ENCODE data around the gene PDE7B.

PDE7B gene

DNA sequence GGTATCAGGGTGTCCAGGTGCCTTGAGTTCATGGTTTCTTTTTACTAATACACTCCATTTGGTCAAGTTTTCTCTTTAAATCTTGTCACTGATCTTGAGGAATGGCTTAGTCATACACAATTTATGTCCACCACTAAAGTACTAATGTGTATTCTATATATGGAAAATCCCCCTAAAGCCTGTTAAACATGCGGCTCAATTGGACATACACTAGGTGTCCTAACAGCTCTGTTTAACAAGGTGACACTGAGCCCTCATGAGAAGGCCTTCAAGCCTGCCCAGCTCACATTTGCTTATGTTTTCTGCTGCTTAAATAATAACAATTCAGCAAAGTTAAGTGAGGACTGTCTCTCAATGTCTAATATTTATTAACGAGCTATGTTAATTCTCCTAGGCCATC lies 31.5 kb downstream of the PDE7B start:
- Histone ChIP-seq H3K9me3 (ENCODE audit: low read length) (no peaks in the 10 kb centered on the region), H3K27me3 (ENCODE audit: insufficient read depth, low read length) (no peaks in the 10 kb centered on the region), H3K4me1 (ENCODE audit: insufficient read depth, low read length, severe bottlenecking) (no peaks in the 10 kb centered on the region), H3K9ac (ENCODE audit: low read length) (no peak overlapping the region), H3K79me2 (ENCODE audit: insufficient read depth, low read length) (no peaks in the 10 kb centered on the region), H3K4me3 (ENCODE audit: low read depth, low read length, poor library complexity, severe bottlenecking) (no peak overlapping the region), H3K9me2 (ENCODE audit: low read depth, low read length) (no peaks in the 10 kb centered on the region), H2AFZ (ENCODE audit: low read length) (no peak overlapping the region), H3F3A (ENCODE audit: insufficient read depth, low read length) (no peaks in the 10 kb centered on the region), H3K36me3 (ENCODE audit: insufficient read depth, low read length) (no peaks in the 10 kb centered on the region), H3K4me2 (ENCODE audit: low read length) (no peak overlapping the region), H4K20me1 (ENCODE audit: insufficient read depth, low read length) (no peaks in the 10 kb centered on the region), H3K27ac (ENCODE audit: low read depth, low read length, poor library complexity, severe bottlenecking) (no peak overlapping the region)
- TF ChIP-seq CTCF (IDR thresholded peaks at IDR 0.05; ENCODE audit: low read length) (no peak), EZH2 (IDR thresholded peaks at IDR 0.05; ENCODE audit: borderline replicate concordance, low read length) (no peak)

- no peaks in the 10 kb centered on the region for H3K79me2 ChIP-seq (ENCODE audit: insufficient read depth, low read length)
Measured at GRCh38 chr6:135883536-135883935, 32.0 kb downstream of the PDE7B start.

GRCh38 chr6:135884136-135884535 lies 32.6 kb downstream of the PDE7B start:
- H3K4me3 ChIP-seq (ENCODE audit: low read depth, low read length, poor library complexity, severe bottlenecking): no peak overlapping the region
- no peak for TF ChIP-seq CTCF (IDR thresholded peaks at IDR 0.05; ENCODE audit: low read length)
- TF ChIP-seq EZH2 (IDR thresholded peaks at IDR 0.05; ENCODE audit: borderline replicate concordance, low read length): no peak
- no peaks in the 10 kb centered on the region for H3F3A ChIP-seq (ENCODE audit: insufficient read depth, low read length)
- no peaks in the 10 kb centered on the region for H3K36me3 ChIP-seq (ENCODE audit: insufficient read depth, low read length)
- no peaks in the 10 kb centered on the region for H3K27me3 ChIP-seq (ENCODE audit: insufficient read depth, low read length)
- H4K20me1 ChIP-seq (ENCODE audit: insufficient read depth, low read length): no peaks in the 10 kb centered on the region
- H3K9me2 ChIP-seq (ENCODE audit: low read depth, low read length): no peaks in the 10 kb centered on the region
- H3K4me2 ChIP-seq (ENCODE audit: low read length): no peak overlapping the region
- no peak overlapping the region for H3K9ac ChIP-seq (ENCODE audit: low read length)
- H2AFZ ChIP-seq (ENCODE audit: low read length): no peak overlapping the region
- H3K27ac ChIP-seq (ENCODE audit: low read depth, low read length, poor library complexity, severe bottlenecking): no peak overlapping the region
- no peaks in the 10 kb centered on the region for H3K4me1 ChIP-seq (ENCODE audit: insufficient read depth, low read length, severe bottlenecking)
- H3K9me3 ChIP-seq (ENCODE audit: low read length): no peaks in the 10 kb centered on the region
- no peaks in the 10 kb centered on the region for H3K79me2 ChIP-seq (ENCODE audit: insufficient read depth, low read length)

More at GRCh38 chr6:135883536-135883935, 32.0 kb downstream of the PDE7B start:
- TF ChIP-seq CTCF (IDR thresholded peaks at IDR 0.05; ENCODE audit: low read length) (no peak), EZH2 (IDR thresholded peaks at IDR 0.05; ENCODE audit: borderline replicate concordance, low read length) (no peak)
- H3K27me3 ChIP-seq (ENCODE audit: insufficient read depth, low read length): no peaks in the 10 kb centered on the region
- no peaks in the 10 kb centered on the region for H3F3A ChIP-seq (ENCODE audit: insufficient read depth, low read length)
- no peak overlapping the region for H3K27ac ChIP-seq (ENCODE audit: low read depth, low read length, poor library complexity, severe bottlenecking)
- no peaks in the 10 kb centered on the region for H3K4me1 ChIP-seq (ENCODE audit: insufficient read depth, low read length, severe bottlenecking)
- no peak overlapping the region for H2AFZ ChIP-seq (ENCODE audit: low read length)
- H4K20me1 ChIP-seq (ENCODE audit: insufficient read depth, low read length): no peaks in the 10 kb centered on the region
- H3K9me3 ChIP-seq (ENCODE audit: low read length): no peaks in the 10 kb centered on the region
- no peak overlapping the region for H3K9ac ChIP-seq (ENCODE audit: low read length)
- H3K4me2 ChIP-seq (ENCODE audit: low read length): no peak overlapping the region
- H3K9me2 ChIP-seq (ENCODE audit: low read depth, low read length): no peaks in the 10 kb centered on the region
- no peaks in the 10 kb centered on the region for H3K36me3 ChIP-seq (ENCODE audit: insufficient read depth, low read length)
- no peak overlapping the region for H3K4me3 ChIP-seq (ENCODE audit: low read depth, low read length, poor library complexity, severe bottlenecking)

Data from OCI-LY1 (cell line).